ENCODE data around the gene NCKAP5L.
A peak's percentile ranks its signal among the peaks of the same experiment; 100 is the strongest.

Gene NCKAP5L

GRCh38 chr12:49761677-49762467, 66.3 kb downstream of the NCKAP5L start:
- Histone ChIP-seq H3K4me1 (ENCODE audit: insufficient read depth, low read length) (no peaks in the 10 kb centered on the region), H3K4me3 (ENCODE audit: low read length) (no peak overlapping the region), H3K27me3 (ENCODE audit: insufficient read depth, low read length) (no peaks in the 10 kb centered on the region), H3K9me3 (ENCODE audit: insufficient read depth, low read depth, low read length) (no peaks in the 10 kb centered on the region), H3K27ac (ENCODE audit: low read length) (no peak overlapping the region), H3K9ac (ENCODE audit: low read depth, low read length) (no peak overlapping the region), H3K36me3 (ENCODE audit: insufficient read depth, low read depth, low read length) (peaks cover 81% of the 10 kb centered on the region)

- Histone ChIP-seq H3K9me3 (ENCODE audit: insufficient read depth, low read depth, low read length) (no peaks in the 10 kb centered on the region), H3K27me3 (ENCODE audit: insufficient read depth, low read length) (no peaks in the 10 kb centered on the region), H3K36me3 (ENCODE audit: insufficient read depth, low read depth, low read length) (peaks cover 51% of the 10 kb centered on the region), H3K27ac (ENCODE audit: low read length) (no peak overlapping the region), H3K4me1 (ENCODE audit: insufficient read depth, low read length) (peaks cover 11% of the 10 kb centered on the region; the same call in 1 of the 2 replicates), H3K4me3 (ENCODE audit: low read length) (no peak overlapping the region), H3K9ac (ENCODE audit: low read depth, low read length) (0 out of 2 replicates have a peak overlapping the region, but pooled peaks have one; percentile 17)
Measured at GRCh38 chr12:49750996-49751393, 77.2 kb downstream of the NCKAP5L start.

- H3K27me3 ChIP-seq (ENCODE audit: insufficient read depth, low read length) = no peaks in the 10 kb centered on the region
- no peak overlapping the region for H3K27ac ChIP-seq (ENCODE audit: low read length)
- H3K36me3 ChIP-seq (ENCODE audit: insufficient read depth, low read depth, low read length) = peaks cover 44% of the 10 kb centered on the region
- no peaks in the 10 kb centered on the region for H3K9me3 ChIP-seq (ENCODE audit: insufficient read depth, low read depth, low read length)
- H3K9ac ChIP-seq (ENCODE audit: low read depth, low read length) = peak overlapping the region; percentile 17; the same call in 1 of the 2 replicates
- H3K4me3 ChIP-seq (ENCODE audit: low read length) = no peak overlapping the region
- peaks cover 11% of the 10 kb centered on the region; the same call in 1 of the 2 replicates for H3K4me1 ChIP-seq (ENCODE audit: insufficient read depth, low read length)
Measured at GRCh38 chr12:49750027-49750995, 77.9 kb downstream of the NCKAP5L start.

GRCh38 chr12:49748800-49749199, 79.4 kb downstream of the NCKAP5L start:
- no peak overlapping the region for H3K27ac ChIP-seq (ENCODE audit: low read length)
- no peaks in the 10 kb centered on the region for H3K9me3 ChIP-seq (ENCODE audit: insufficient read depth, low read depth, low read length)
- no peaks in the 10 kb centered on the region for H3K27me3 ChIP-seq (ENCODE audit: insufficient read depth, low read length)
- no peak overlapping the region for H3K4me3 ChIP-seq (ENCODE audit: low read length)
- H3K36me3 ChIP-seq (ENCODE audit: insufficient read depth, low read depth, low read length) = peaks cover 40% of the 10 kb centered on the region
- peaks cover 11% of the 10 kb centered on the region for H3K4me1 ChIP-seq (ENCODE audit: insufficient read depth, low read length)
- H3K9ac ChIP-seq (ENCODE audit: low read depth, low read length) = no peak overlapping the region

- no peak overlapping the region for H3K4me3 ChIP-seq (ENCODE audit: low read length)
- H3K27ac ChIP-seq (ENCODE audit: low read length) = no peak overlapping the region
- H3K4me1 ChIP-seq (ENCODE audit: insufficient read depth, low read length) = peaks cover 11% of the 10 kb centered on the region
- H3K27me3 ChIP-seq (ENCODE audit: insufficient read depth, low read length) = no peaks in the 10 kb centered on the region
- H3K9ac ChIP-seq (ENCODE audit: low read depth, low read length) = no peak overlapping the region
- H3K36me3 ChIP-seq (ENCODE audit: insufficient read depth, low read depth, low read length) = peaks cover 37% of the 10 kb centered on the region
- H3K9me3 ChIP-seq (ENCODE audit: insufficient read depth, low read depth, low read length) = no peaks in the 10 kb centered on the region
Measured at GRCh38 chr12:49748306-49748705, 79.9 kb downstream of the NCKAP5L start.

GRCh38 chr12:49744363-49744885, 83.8 kb downstream of the NCKAP5L start:
- no peak overlapping the region for H3K4me3 ChIP-seq (ENCODE audit: low read length)

GRCh38 chr12:49741882-49742620, 86.2 kb downstream of the NCKAP5L start:
- H3K9me3 ChIP-seq (ENCODE audit: insufficient read depth, low read depth, low read length) = no peaks in the 10 kb centered on the region
- peaks cover 5% of the 10 kb centered on the region for H3K4me1 ChIP-seq (ENCODE audit: insufficient read depth, low read length)
- H3K36me3 ChIP-seq (ENCODE audit: insufficient read depth, low read depth, low read length) = peaks cover 14% of the 10 kb centered on the region
- peak overlapping the region; percentile 96 for H3K4me3 ChIP-seq (ENCODE audit: low read length)
- peak overlapping the region; percentile 81 for H3K27ac ChIP-seq (ENCODE audit: low read length)
- peak overlapping the region; percentile 94 for H3K9ac ChIP-seq (ENCODE audit: low read depth, low read length)
- H3K27me3 ChIP-seq (ENCODE audit: insufficient read depth, low read length) = no peaks in the 10 kb centered on the region

More at GRCh38 chr12:49744363-49744885, 83.8 kb downstream of the NCKAP5L start:
- Histone ChIP-seq H3K4me1 (ENCODE audit: insufficient read depth, low read length) (peaks cover 5% of the 10 kb centered on the region), H3K36me3 (ENCODE audit: insufficient read depth, low read depth, low read length) (peaks cover 17% of the 10 kb centered on the region), H3K9ac (ENCODE audit: low read depth, low read length) (no peak overlapping the region), H3K9me3 (ENCODE audit: insufficient read depth, low read depth, low read length) (no peaks in the 10 kb centered on the region), H3K27ac (ENCODE audit: low read length) (no peak overlapping the region), H3K27me3 (ENCODE audit: insufficient read depth, low read length) (no peaks in the 10 kb centered on the region)
